Liver (tissue), 3 donors: Measurements from ENCODE around the gene OPTC.

ENCODE experiments used
- CTCF ChIP-seq: fragments of 150-350 bp; IDR thresholded peaks from 2 replicates; pipeline ENCODE4 v1.5.1; 2017; ENCODE audit warnings: improper control_type of control experiment, low read depth, low read length; ENCODE audit not compliant: missing input control
- RAD21 ChIP-seq, 2 donors: IDR thresholded peaks; 2 replicates each; pipeline ENCODE4 v1.6.1; 2016; ENCODE audit warnings: antibody characterized with exemption in 2 of 2, mild to moderate bottlenecking in 2 of 2
- REST ChIP-seq: IDR thresholded peaks from 2 replicates; pipeline ENCODE4 v1.6.1; 2016; ENCODE audit warnings: antibody characterized with exemption, mild to moderate bottlenecking
- TF ChIP-seq, protein P1 (sequence below): IDR thresholded peaks from 2 replicates; pipeline ENCODE4 v1.6.1; 2016; ENCODE audit warnings: antibody characterized with exemption
- donor health status: healthy.
- donor health status: healthy.

DNA sequence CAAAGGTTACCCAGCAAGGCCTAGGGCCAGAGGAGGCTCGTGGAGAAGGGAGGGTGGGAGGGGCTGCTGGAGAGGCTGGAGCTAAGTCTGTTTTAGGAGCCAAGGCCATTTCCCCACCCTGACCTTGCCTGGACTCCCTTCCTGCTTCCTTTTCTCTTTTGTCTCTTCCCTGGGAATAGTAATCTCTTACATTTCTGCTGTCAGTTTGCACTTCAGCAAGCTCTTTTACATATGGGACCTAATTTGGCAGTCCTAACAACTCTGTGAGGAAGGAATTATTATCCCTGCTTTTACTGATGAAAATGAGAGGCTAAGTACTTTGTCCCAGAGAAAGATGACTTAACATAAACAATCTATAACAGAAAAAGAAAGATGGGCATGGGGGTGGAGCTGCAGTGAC, 13.8 kb downstream of the OPTC start:
- TF ChIP-seq CTCF (no peak), REST (no peak), RAD21 (IDR thresholded peaks at IDR 0.05) (no peak)
- TF ChIP-seq, protein P1, sequence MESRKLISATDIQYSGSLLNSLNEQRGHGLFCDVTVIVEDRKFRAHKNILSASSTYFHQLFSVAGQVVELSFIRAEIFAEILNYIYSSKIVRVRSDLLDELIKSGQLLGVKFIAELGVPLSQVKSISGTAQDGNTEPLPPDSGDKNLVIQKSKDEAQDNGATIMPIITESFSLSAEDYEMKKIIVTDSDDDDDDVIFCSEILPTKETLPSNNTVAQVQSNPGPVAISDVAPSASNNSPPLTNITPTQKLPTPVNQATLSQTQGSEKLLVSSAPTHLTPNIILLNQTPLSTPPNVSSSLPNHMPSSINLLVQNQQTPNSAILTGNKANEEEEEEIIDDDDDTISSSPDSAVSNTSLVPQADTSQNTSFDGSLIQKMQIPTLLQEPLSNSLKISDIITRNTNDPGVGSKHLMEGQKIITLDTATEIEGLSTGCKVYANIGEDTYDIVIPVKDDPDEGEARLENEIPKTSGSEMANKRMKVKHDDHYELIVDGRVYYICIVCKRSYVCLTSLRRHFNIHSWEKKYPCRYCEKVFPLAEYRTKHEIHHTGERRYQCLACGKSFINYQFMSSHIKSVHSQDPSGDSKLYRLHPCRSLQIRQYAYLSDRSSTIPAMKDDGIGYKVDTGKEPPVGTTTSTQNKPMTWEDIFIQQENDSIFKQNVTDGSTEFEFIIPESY, result no peak
